ENCODE results near the gene EGFLAM.
"Not testable (repeated sequence)": the region's sequence is repeated elsewhere in the genome, so short reads cannot be mapped to it uniquely, and the experiment has no call there.

EGFLAM gene

DNA sequence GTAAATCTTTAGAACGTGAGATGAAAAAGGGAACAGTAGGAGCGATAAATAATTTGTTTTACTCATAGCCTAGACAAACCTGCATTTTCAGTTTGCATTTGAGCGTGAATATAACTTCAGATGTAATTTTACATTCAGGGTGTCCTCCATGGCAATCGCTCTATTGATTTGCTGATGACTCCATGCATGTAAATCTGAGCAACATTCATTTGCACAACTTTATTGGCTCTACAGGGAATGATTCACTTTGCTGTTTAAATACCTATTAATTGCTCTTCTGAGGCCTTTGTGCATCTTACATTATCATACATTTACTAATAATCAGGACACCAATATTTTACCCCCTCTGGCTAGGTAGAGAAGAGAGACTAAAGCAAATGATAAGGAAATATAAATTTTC, 122.2 kb downstream of the EGFLAM start:
- no peak for DNase-seq

DNA sequence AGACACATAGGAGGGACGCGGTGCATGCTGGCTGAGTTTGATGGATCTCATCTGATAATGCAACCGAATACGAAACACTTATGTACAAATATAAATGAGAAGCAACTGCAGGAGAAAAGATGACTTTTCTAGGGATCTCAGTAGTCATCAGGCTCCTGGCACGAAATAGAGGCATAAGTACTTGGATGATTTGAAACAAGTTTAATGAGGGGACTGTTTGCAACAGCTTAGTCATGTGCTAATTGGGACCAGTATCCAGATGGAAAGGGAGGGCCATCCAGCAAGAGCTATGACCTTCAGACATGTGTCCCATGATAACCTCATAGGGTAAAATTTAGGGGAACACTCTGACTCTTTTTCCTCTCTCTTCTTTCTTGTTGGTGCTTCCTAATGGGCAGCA, 123.0 kb downstream of the EGFLAM start:
- DNase-seq = no peak

DNA sequence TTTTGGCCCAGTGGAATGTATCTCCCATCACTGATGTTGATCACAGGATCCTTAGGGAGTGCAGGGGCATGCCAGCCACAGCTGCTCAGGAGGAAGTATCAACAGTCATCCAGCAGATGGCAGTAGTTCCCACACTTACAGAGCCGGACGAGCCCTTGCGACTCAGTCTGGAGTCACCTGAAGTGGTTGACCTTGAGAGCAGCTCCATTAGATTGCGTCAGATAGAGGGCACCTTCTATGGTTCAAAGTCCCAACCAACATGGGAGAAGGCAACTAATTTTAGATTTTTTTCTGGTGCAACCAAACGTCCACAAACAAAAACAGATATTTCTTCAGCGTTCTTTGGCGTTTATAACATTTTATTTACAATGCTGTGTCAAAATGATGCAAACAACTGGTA, 124.5 kb downstream of the EGFLAM start:
- peak; percentile 78 for DNase-seq

DNA sequence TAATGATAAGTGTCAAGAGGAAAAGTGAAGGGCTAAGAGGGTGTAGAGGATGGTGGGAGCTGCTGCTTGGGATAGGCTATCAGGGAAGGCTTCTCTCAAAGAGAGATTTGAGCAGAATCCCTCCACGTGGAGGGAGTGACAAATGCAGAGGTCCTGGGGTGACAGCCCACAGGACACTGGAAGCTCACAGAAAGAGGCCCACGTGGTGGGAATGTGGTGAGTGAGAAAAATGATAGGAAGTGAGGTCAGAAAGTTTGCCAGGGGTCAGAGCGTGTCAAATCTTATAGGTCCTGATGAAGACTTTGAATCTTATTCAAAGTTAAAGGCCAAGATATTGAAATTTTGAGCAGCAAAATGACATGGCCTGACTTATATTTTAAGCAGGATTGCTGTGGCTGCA, 125.3 kb downstream of the EGFLAM start:
- DNase-seq = no peak

DNA sequence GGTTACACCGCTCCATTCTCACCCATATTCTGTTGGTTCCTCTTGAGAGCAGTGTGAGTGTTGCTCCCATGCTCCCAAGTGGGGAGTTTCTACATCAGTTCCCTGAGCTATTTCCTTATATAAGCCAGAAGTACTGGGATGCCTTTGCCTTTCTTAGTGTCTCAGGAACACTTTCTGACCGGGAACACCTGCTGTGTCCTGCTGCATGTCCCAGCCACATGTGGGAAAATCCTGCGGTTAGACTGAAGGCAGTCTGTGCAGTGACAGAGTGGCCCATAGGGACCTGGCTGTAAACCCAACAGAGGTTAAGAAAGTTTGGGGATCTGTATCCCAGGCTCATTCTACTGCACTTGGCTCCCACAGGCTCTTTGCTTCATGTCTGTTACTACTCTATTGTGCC, 126.0 kb downstream of the EGFLAM start:
- DNase-seq = no peak

DNA sequence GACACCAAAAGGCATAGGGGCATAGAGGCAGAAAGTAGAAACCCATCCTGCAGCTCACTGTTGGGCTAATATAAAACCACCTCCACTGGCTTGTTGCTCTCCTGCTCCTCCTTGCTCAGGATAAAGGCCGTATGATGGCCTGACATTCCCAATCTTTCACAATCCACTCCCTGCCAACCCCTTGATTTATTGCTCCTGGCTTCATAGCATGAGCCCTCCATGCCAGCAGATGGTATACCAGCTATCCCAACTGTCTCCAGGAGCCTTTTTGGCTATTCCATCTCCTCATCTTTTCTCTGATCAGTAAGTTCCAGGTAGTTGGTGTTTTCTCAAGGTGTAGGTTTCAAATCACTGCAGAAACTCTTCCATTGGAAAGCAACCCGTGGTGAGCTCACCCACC, 128.8 kb downstream of the EGFLAM start:
- no peak for DNase-seq

DNA sequence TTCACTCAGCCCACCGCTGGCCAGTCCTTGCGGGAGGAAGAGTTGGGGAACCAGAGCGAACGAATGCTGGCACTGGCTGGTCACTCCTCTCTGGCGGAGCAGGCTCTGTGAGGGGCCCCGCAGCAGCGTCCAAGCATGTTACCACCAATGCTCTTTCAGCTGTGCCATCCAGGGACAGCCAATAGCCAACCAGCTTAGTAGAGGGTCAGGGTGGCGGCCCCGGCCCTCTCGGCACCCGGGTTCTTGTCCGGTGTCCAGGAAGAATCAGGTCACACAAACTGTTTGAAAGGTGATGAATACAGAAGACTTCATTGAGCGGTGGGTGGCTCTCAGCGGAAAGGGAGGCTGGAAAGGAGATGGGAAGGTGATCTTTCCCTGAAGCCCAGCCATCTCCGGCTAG, 135.3 kb downstream of the EGFLAM start:
- no peak for DNase-seq

DNA sequence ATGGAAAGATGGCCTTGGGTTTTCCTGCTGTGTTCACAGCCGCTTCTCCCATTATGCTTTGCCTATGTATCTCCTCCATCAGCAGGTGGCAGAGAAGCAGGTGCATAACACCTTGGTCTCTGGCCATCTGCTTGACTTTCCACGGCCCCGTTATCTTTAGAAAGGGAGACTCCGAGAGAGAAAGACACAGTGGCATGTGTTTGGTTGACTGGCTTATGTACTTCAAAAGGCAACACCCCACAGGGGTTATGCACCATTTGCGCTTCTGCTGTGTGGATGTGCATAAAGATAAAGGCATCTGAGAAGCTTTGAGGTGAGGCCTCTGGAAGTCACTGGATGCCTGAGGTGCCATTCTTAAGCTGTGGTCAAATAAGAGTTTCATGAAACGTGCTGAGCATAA, 138.4 kb downstream of the EGFLAM start:
- DNase-seq = no peak

DNA sequence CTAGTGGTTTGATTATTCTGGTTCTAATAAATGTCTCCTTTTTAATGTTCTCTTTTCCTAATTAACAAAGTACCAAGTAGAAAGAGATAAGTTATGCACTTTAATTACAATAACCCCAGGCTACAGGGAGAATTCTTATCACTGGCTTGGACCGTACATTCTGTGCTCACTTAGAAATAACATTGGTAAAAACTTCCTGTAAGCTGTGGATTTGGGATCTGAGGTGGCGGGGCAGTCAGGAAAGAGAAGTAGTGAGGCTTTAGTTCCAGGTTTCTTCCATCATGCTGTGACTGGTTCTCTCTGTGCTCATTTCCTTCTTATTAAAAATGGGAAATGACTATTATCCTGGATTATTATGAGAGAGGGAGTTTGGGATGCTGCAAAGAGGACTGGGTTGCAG, 142.0 kb downstream of the EGFLAM start:
- DNase-seq = no peak

DNA sequence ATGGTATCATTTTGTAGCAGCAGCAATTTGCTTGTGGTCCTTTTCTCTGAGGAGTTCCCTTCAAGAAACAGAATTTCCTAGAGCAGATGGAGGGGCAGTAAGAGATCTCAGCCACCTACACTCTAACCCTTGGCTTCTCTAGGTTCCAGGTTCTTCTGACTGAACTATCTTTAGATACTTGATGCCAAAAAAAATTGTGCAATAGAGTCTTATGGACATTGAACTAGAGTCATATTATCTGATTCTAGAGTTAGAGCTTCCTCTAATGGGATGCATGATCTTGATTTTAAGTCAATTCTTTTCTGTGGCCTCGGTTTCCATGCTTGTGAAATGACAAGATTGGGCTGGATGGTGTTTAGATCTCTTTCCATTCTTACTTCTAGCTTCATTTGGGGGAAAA, 142.8 kb downstream of the EGFLAM start:
- DNase-seq = no peak

DNA sequence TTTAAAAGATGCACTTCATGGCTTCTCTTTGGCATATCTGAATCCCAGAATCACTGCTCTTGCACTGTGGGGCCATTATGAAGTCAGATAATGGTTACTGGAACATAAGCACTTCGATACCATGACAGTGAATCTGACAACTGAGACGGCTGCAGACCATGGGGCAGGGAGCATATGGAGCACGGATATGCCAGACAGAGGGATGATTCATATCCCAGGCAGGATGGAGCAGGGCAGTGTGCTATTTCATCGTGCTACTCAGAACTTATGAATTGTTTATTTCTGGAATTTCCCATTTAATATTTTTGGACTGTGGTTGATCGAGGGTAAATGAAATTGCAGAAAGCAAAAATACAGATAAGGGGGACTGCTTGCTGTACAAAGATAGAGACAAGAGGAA, 145.0 kb downstream of the EGFLAM start:
- DNase-seq = no peak

DNA sequence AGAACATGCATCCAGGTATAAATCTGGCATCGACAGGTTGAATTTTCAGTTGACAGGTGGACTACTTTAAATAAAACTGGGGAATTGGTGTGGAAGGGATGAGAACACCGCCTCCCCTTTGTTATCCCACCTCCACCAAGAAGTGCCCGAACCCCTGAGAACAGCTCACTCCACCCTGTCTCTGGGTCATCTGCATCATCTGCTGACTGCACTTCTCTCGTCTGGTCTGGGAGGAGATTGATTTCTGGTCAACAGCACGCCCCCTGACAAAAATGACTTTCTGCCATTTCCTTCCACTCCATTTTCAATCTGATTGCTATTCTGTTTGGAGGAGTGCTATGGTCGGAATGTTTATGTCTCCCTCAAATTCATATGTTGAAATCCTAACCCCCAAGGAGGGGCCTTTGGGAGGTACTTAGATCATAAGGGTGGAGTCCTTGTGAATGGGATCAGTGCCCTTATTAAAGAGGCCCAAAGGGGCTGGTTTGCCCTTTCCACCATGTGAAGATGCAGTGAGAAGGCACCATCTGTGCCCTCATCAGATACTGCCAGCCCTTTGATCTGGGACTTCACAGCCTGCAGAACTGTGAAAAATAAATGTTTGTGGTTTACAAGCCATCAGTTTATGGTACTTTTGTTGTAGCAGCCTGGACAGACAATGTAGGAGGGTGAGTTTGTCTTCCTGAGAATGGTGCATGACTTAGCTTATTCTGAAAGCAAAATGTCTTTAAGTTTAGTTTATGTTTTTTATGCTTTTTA, 145.7 kb downstream of the EGFLAM start:
- DNase-seq = no peak

DNA sequence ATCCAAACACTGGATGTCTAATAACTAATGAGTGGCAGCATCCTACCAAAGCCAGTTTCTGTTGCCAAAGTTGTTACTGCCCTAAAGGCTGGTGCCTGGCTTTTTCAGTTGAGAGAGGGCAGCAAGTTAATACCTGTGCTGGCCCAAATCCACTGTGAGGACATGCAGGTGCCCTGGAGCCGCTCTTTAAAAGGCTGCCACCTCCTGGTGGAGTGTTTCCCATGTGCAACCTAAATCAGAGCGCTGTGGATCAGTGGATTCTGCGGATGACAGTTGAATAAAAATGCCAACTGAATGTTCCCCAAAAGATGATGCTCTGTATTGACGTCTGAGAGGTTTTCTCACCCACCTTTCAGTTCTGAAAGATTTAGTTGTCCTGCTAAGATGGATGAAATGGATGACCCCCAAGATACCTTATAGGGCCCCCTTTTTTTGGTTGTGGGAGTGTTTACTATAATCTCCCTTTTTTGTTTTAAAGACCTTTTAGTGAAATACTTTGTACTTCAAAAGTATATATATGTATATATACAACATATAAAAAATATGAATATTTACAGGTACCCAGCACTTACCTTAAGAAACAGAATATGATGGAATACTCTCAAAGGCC, 146.4 kb downstream of the EGFLAM start:
- no peak for DNase-seq

DNA sequence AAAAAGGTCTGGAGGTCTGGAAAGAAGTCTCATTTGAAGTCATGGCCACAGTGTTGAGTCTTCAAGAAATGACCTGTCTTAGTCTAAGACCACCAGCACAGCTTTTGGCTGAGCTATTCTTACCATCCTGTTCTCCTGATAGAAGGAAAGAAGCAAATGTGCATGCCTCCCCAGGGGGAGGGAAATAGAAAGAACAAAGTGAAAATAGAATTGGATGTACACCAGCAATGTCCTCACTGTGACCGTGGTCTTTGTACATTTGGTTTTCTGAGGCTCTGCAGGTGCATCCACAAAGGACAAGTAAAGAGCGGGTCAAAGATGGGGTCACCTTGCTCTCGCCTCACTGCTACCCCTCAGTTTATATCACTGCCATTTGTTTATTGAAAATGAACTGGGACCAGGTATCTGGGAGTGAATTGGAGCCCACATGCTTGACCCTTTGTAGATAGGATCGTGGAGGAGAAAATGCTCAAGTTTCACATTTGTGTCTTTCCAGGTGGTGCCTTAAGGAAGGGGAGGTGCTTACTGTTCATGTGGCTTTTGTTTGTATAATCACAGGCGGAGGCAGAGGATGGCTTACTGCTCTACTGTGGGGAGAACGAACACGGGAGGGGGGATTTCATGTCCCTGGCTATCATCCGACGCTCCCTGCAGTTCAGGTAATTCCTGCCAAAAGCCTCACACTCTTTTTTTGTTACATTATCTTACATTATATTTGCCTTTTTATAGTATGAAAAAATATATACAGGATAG, 150.3 kb downstream of the EGFLAM start:
- DNase-seq = no peak

DNA sequence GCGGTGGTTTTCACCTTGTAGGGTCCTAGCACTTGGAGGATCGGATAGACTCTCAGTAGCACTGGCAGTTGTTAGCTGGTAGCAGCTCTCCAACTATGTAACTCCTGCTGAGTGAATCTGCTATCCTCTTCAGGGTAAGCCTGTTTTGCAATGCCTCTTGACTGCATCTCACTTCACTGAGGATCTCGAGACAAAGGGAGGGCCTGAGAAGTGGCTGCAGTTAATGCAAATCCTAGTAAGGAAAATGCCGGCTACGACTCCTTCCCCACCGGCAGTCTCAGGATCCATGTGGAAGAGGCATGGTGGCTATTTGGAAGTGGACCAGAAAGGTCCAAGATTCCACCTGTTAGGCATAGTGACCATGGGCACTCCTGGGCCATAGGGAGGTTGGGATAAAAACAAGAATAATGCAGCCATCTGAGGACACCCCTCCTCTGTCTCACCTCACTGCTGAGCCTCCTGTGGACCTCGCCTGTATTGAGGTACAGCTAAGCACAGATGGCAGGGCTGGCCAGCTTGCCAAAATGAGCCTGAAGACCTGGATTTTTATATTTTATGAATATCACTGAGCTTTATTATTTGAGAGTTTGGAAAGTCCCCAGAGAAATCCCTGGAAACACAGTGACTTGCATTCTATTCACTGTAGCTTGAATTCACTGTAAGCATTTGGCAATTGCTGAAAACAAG, 152.1 kb downstream of the EGFLAM start:
- DNase-seq = no peak

DNA sequence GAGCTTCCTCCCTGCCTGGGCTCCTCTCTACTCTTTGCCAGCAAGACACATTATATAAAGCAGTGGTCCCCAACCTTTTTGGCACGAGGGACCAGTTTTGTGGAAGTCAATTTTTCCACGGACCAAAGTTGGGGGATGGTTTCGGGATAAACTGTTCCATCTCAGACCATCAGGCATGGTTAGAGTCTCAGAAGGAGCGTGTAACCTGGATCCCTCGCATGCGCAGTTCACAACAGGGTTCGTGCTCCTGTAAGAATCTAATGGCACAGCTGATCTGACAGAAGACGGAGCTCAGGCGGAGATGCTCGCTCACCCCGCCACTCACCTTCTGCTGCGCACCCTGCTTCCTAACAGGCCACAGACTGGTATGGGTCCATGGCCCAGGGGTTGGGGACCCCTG, 155.3 kb downstream of the EGFLAM start:
- DNase-seq = no peak

DNA sequence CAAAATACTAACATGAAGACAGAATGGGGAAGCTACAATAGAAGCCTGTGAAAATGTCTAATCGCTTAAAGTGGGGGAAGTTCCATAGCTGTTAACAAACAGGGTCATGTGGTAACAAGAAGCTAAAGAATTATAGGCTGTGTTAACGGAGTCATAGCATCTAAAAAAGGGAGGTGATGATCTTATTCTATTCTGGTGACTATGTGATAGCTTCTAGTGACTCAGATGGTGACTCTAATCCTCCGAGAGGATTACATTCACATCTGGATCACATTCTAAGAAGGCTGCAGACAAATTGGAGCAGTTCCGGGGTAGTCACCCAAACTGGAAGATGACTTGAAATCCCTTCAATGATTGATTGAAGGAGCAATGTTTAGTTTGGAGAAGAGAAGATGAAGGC, 156.0 kb downstream of the EGFLAM start:
- no peak for DNase-seq

DNA sequence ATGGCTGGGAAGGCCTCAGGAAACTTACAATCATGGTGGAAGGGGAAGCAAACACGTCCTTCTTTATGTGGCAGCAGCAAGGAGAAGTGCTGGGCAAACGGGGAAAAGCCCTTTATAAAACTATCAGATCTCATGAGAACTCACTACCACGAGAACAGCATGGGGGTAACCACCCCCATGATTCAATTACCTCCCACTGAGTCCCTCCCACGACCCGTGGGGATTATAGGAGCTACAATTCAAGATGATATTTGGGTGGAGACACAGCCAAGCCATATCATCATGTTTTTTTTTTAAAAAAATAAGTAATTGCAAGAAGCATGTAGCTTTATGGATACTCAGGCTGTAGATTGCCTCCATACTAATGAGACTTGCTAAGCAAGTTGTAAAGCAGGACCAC, 157.4 kb downstream of the EGFLAM start:
- DNase-seq = not testable (repeated sequence)

DNA sequence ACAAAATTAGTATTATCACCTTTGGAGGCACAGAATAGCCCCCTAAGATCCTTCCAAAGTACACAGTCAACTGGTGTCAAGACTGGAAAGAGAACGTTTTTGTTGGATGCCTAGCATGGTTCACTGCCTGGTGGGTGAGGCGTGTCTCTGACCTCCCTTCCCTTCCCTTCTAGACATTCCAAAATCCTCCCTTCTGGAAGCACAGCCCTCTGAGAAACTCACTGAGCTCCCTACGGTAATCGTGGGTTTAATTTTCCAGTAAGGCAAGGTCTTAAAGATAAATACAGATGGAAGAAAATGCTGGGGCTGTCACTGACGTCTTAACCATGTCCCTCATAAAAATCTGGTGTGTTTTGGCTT, 159.3 kb downstream of the EGFLAM start:
- no peak for DNase-seq

DNA sequence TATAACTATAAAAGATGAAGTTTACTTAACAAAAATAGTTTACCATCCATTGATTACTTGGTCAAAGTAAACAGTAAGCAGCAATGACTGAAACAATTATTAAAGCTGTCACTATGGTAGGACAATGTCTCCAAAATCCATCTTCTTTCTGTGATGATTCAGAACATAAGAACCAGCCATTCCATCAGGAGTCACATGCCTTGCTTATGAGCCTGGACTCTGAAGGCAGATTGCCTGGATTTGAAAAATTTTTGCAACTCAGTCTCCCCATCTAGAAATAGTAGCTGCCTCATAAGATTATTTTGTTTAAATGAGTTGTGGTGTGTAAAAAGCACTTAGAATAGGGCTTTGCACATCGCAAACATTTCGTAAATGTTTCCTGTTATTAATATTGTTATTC, 161.9 kb downstream of the EGFLAM start:
- no peak for DNase-seq

DNA sequence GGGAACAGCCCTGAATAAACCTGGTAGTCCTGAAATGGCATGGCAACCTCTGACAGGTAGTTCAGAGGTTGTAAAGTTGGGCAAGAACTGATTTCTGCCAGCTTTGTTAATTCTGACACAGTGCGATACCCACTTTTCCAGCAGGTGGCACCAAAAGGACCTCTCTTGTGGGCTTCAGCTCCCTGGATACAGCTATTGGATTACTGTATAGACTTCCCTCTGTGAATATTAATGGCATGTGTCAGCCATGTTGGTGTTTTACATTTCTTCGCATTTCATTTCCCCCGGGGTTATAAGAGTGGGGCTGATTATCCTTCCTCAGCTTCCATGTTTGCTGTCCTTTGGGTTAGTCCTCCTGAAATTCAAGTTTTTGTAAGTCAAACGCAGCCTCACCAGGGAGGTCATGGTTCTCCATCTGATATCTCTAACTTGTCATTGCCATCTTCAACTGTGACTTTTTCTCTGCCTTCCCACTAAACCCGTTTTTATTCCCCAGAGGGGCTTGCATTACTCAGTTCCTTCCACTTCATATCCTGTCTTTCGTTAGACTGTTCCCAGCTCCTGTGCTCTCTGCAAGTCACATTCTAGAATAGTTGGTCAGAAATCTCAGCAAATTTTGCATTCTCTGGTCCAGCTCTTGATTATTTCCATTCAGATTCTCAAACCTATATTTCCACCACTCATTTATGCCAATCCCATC, 162.5 kb downstream of the EGFLAM start:
- DNase-seq = peak; percentile 31

DNA sequence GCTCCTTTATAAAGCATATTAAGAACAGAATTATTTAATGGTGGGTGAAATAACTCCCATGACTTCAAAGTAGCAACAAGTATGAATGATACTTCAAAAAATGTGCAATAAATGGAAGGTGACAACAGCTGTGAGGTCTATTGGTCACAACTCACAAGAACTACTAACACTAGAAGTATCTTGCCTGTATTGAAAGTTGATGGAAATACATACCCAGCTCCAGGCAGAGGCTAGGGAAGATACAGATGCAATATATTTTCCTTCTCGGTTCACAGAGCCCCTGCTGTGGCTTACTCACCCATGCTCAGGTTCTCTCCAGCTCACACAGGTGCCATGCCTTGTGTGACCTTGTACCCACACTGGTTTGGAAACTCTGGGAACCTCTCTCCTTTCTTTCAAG, 164.3 kb downstream of the EGFLAM start:
- no peak for DNase-seq
